HepG2 (cell line): ENCODE measurements around the gene ERBB4. TPM values are rescaled to one million over a fixed set of nuclear protein-coding genes. Genes with fewer than 3 reads are reported as not detected.
A peak's percentile ranks its signal among the peaks of the same experiment; 100 is the strongest.

Experiments
- ATAC-seq: fragments of 200-7000 bp; cut with Tn5 transposase; 3 replicates; pipeline ENCODE4 v1.9.1; 2020; ENCODE audit warnings: mild to moderate bottlenecking, moderate library complexity
- BruUV-seq: library from RNA; stranded (reverse); fragments of 400-500 nt; replicated peaks from 2 replicates; lab custom pipeline; 2021; lab: Mats Ljungman, UMichigan
- CTCF ChIA-PET: fragments of 300-600 bp; formaldehyde crosslinking; extraction: SDS; loops from one replicate; lab custom pipeline; 2021; ENCODE audit warnings: low total read pairs, inconsistent platforms, low intra/inter-chr PET ratio; lab: Yijun Ruan, JAX
- POLR2A ChIA-PET: fragments of 350-600 bp; sonication (Branson Sonifier 250); formaldehyde crosslinking; loops from one replicate; lab custom pipeline; 2020; ENCODE audit warnings: antibody characterized with exemption, inconsistent platforms; lab: Yijun Ruan, JAX
- DNase-seq: peaks from one replicate; pipeline ENCODE4 v3.0.0-alpha.2; 2015; ENCODE audit warnings: low spot score
- FAIRE-seq: peaks from 3 replicates; lab custom pipeline; 2011; peaks lifted over from hg19 to GRCh38; lab: Jason Lieb, UNC
- H2AFZ ChIP-seq: one replicate; pipeline ENCODE4 v1.6.1; 2011; ENCODE audit warnings: low read length, inconsistent platforms
- H3K27ac ChIP-seq: fragments of 300-600 bp; 3 replicates; pipeline ENCODE4 v1.8.0; 2011; ENCODE audit warnings: mixed run types, mild to moderate bottlenecking, mixed read lengths, low read length, inconsistent platforms; ENCODE audit not compliant: insufficient read depth; ENCODE audit errors: extremely low read length
- H3K27me3 ChIP-seq, 2 experiments: fragments of 200-600 bp in 1 of 2; 2 replicates in 1 of 2; 3 replicates in 1 of 2; pipeline versions ENCODE4 v1.6.0 to v1.8.0; 2011; ENCODE audit warnings: low read length in 2 of 2, mild to moderate bottlenecking in 2 of 2, moderate library complexity in 2 of 2, inconsistent platforms in 1 of 2; ENCODE audit not compliant: insufficient read depth in 2 of 2, control insufficient read depth in 1 of 2
- H3K36me3 ChIP-seq, 2 experiments: fragments of 200-600 bp in 1 of 2; replicated peaks in 1 of 2; 2 replicates in 1 of 2; 3 replicates in 1 of 2; pipeline versions ENCODE4 v1.5.1 to v1.8.0; 2011; ENCODE audit warnings: low read length in 2 of 2, inconsistent platforms in 1 of 2; ENCODE audit not compliant: insufficient read depth in 2 of 2, control insufficient read depth in 1 of 2
- H3K4me1 ChIP-seq: 2 replicates; pipeline ENCODE4 v1.5.1; 2012; ENCODE audit warnings: low read length, inconsistent platforms; ENCODE audit not compliant: insufficient read depth
- H3K4me2 ChIP-seq: 2 replicates; pipeline ENCODE4 v1.6.0; 2011; ENCODE audit warnings: low read depth, low read length, inconsistent platforms
- H3K4me3 ChIP-seq, 3 experiments: fragments of 200-600 bp in 1 of 3; sonication (generic), shearing (Covaris generic) in 1 of 3; replicated peaks in 1 of 3; 2 replicates each; pipeline ENCODE4 v1.5.1; 2011 to 2016; ENCODE audit warnings: low read length in 3 of 3, inconsistent platforms in 2 of 3, low read depth in 2 of 3, mild to moderate bottlenecking in 2 of 3, control low read depth in 1 of 3, mixed read lengths in 1 of 3; ENCODE audit not compliant: insufficient read depth in 1 of 3
- H3K79me2 ChIP-seq: one replicate; pipeline ENCODE4 v1.6.1; 2011; ENCODE audit warnings: low read length, inconsistent platforms; ENCODE audit not compliant: insufficient read depth
- H3K9ac ChIP-seq: 2 replicates; pipeline ENCODE4 v1.6.0; 2011; ENCODE audit warnings: mild to moderate bottlenecking, low read depth, low read length, inconsistent platforms; ENCODE audit not compliant: insufficient read depth
- H3K9me3 ChIP-seq: 2 replicates; pipeline ENCODE4 v1.5.1; 2012; ENCODE audit warnings: mild to moderate bottlenecking, low read length
- H4K20me1 ChIP-seq: 2 replicates; pipeline ENCODE4 v1.6.0; 2011; ENCODE audit warnings: inconsistent platforms, mild to moderate bottlenecking, low read length, moderate library complexity; ENCODE audit not compliant: insufficient read depth
- DNMT3B ChIP-seq: conservative IDR thresholded peaks from 2 replicates; pipeline ENCODE4 v1.6.1; 2016; ENCODE audit warnings: missing biosample characterization, control low read depth
- MAFK ChIP-seq, 2 experiments: IDR thresholded peaks in 1 of 2; conservative IDR thresholded peaks in 1 of 2; 2 replicates each; pipeline ENCODE4 v1.6.1; 2011; ENCODE audit warnings: improper control_type of control experiment in 2 of 2, low read length in 2 of 2
- REL ChIP-seq: sonication (generic); formaldehyde crosslinking; conservative IDR thresholded peaks from 2 replicates; pipeline ENCODE4 v1.8.0; 2022; ENCODE audit warnings: mild to moderate bottlenecking, missing genetic modification reagents, moderate library complexity
- WGBS: methylation state at CpG from one replicate; pipeline ENCODE4 v1.1.6; 2017; ENCODE audit warnings: low lambda C conversion rate; 5-methylcytosine and 5-hydroxymethylcytosine counted together
- in situ Hi-C: cut with HindIII; loops from 2 replicates; pipeline ENCODE4 v1.10.0; 2017; ENCODE audit warnings: low pct_unique_long_range_greater_than_20kb; ENCODE audit not compliant: extremely low pct_ligation_motif_present
- intact Hi-C: fragments of 100-400 bp; cut with micrococcal nuclease; formaldehyde crosslinking; loops from one replicate; pipeline ENCODE4 v1.10.0; 2022; ENCODE audit not compliant: unreplicated experiment
- polyA plus RNA-seq, 8 experiments: library from polyadenylated mRNA; depleted of rRNA in 3 of 8; stranded (reverse) in 7 of 8; unstranded in 1 of 8; fragments of >200 nt; fragmentation: Illumina TruSeq in 4 of 8; extraction: Trizol in 4 of 8; gene quantifications; 2 replicates each; pipeline versions ENCODE4 v1.2.1 to v1.2.3, GENCODE V29; 2011 to 2016; ENCODE audit warnings: low read depth in 4 of 8, missing spikeins in 1 of 8, mixed read lengths in 1 of 8; ENCODE audit not compliant: insufficient read depth in 1 of 8
- total RNA-seq, 5 experiments: library from RNA; depleted of rRNA; stranded (reverse); fragments of >200 nt; fragmentation: Illumina TruSeq; extraction: Trizol; gene quantifications; 2 replicates each; pipeline ENCODE4 v1.2.3, GENCODE V29; 2016; ENCODE audit warnings: low read depth in 1 of 5

Gene ERBB4
- total and polyA plus RNA-seq, 2 of the 13 experiments (the other 11 are each of a cell fraction or from before 2014, with no cell fraction given): not detected

- CTCF ChIA-PET: no interaction called here
- no peak for DNase-seq
- H3K9me3 ChIP-seq: no peaks in the 10 kb centered on the region
- no peaks in the 10 kb centered on the region for H3K36me3 ChIP-seq
- intact Hi-C loops (loop anchor here (5.0 kb wide), 1 partner anchor 35 kb away; no protein-coding TSS in a partner anchor), in situ Hi-C loops (no loop called here)
- no TSS peak for BruUV-seq
- no peaks in the 10 kb centered on the region for H3K27me3 ChIP-seq
- no peak for ATAC-seq
- H3K9ac ChIP-seq: no peak overlapping the region
- H3K79me2 ChIP-seq: no peaks in the 10 kb centered on the region
- H4K20me1 ChIP-seq: no peaks in the 10 kb centered on the region
- no peak overlapping the region for H3K4me3 ChIP-seq
- POLR2A ChIA-PET: no interaction called here
- H3K27ac ChIP-seq: no peak overlapping the region
- no peak overlapping the region for H3K4me2 ChIP-seq
- WGBS: 4% methylated on average over 1 of the region's 1 CpG
- no peak for TF ChIP-seq REL (CRISPR knock-in tag)
- TF ChIP-seq, all 625 proteins: peak for 0
- H2AFZ ChIP-seq: no peak overlapping the region
- no peak for FAIRE-seq
- H3K4me1 ChIP-seq: no peaks in the 10 kb centered on the region
Measured at GRCh38 chr2:212367431-212367830, 171.2 kb downstream of the ERBB4 start.

- ChIA-PET POLR2A (no interaction called here), CTCF (no interaction called here)
- TF ChIP-seq DNMT3B (CRISPR knock-in tag) (no peak), MAFK (conservative IDR thresholded peaks at IDR 0.05 in 1 of 2, IDR thresholded peaks at IDR 0.05 in 1 of 2; ENCODE audit: low read length in 2 of 2) (0 out of 4 replicates have a peak, but pooled peaks have one; percentile 9 to 45)
- intact Hi-C loops: no loop called here
- DNase-seq (no peak), ATAC-seq (no peak), FAIRE-seq (no peak)
- in situ Hi-C loops: no loop called here
- H3K4me1 ChIP-seq: peaks cover 24% of the 10 kb centered on the region
- H3K27me3 ChIP-seq: no peaks in the 10 kb centered on the region
- H3K9ac ChIP-seq: no peak overlapping the region
- H4K20me1 ChIP-seq: no peaks in the 10 kb centered on the region
- WGBS: 69% methylated on average over 3 of the region's 3 CpGs
- no peaks in the 10 kb centered on the region for H3K36me3 ChIP-seq
- no peaks in the 10 kb centered on the region for H3K79me2 ChIP-seq
- H3K27ac ChIP-seq: no peak overlapping the region
- no peak overlapping the region for H3K4me2 ChIP-seq
- no peak overlapping the region for H3K4me3 ChIP-seq
- no TSS peak for BruUV-seq
- H3K9me3 ChIP-seq: no peaks in the 10 kb centered on the region
- H2AFZ ChIP-seq: no peak overlapping the region
Measured at GRCh38 chr2:212364112-212364985, 174.3 kb downstream of the ERBB4 start.
